SK-N-SH treated with all-trans-retinoic acid at 6 μM for 48 hours (cell line): ENCODE data around the gene SSC4D.

ENCODE experiments used
- ATAC-seq: fragments of 200-7000 bp; cut with Tn5 transposase; 3 replicates; pipeline ENCODE4 v1.9.1; 2020; ENCODE audit warnings: mild to moderate bottlenecking, moderate library complexity
- ARNTL ChIP-seq: fragments of 450-650 bp; formaldehyde crosslinking; IDR thresholded peaks from 2 replicates; pipeline ENCODE4 v1.5.0; 2020; ENCODE audit warnings: low read depth, mild to moderate bottlenecking, moderate library complexity, borderline replicate concordance
- BACH2 ChIP-seq: fragments of 250-450 bp; sonication (Bioruptor Pico); IDR thresholded peaks from 2 replicates; pipeline ENCODE4 v1.9.0; 2021; ENCODE audit warnings: mild to moderate bottlenecking, borderline replicate concordance
- CSDC2 ChIP-seq: fragments of 250-450 bp; sonication (Bioruptor Pico); IDR thresholded peaks from 2 replicates; pipeline ENCODE4 v1.5.0; 2020; ENCODE audit warnings: mild to moderate bottlenecking, moderate library complexity
- CSRNP3 ChIP-seq: fragments of 250-450 bp; sonication (Bioruptor Pico); IDR thresholded peaks from 2 replicates; pipeline ENCODE4 v1.5.1; 2021; ENCODE audit warnings: mild to moderate bottlenecking, moderate library complexity
- ESRRG ChIP-seq: fragments of 250-450 bp; sonication (Bioruptor Pico); IDR thresholded peaks from 2 replicates; pipeline ENCODE4 v1.6.1; 2021; ENCODE audit warnings: mild to moderate bottlenecking
- ISL1 ChIP-seq: fragments of 250-450 bp; sonication (Bioruptor Pico); IDR thresholded peaks from 2 replicates; pipeline ENCODE4 v2.1.2; 2022; ENCODE audit warnings: mild to moderate bottlenecking, moderate library complexity
- OSR1 ChIP-seq: fragments of 250-450 bp; sonication (Bioruptor Pico); IDR thresholded peaks from 2 replicates; pipeline ENCODE4 v1.8.0; 2022; ENCODE audit warnings: moderate library complexity, mild to moderate bottlenecking, inconsistent platforms
- POU6F1 ChIP-seq: fragments of 250-450 bp; sonication (Bioruptor Pico); IDR thresholded peaks from 2 replicates; pipeline ENCODE4 v1.8.0; 2021; ENCODE audit warnings: low read depth, mild to moderate bottlenecking, moderate library complexity, borderline replicate concordance
- PPARA ChIP-seq: fragments of 250-450 bp; sonication (Bioruptor Pico); IDR thresholded peaks from 2 replicates; pipeline ENCODE4 v1.5.0; 2020; ENCODE audit warnings: mild to moderate bottlenecking, borderline replicate concordance
- RARB ChIP-seq: fragments of 250-450 bp; sonication (Bioruptor Pico); IDR thresholded peaks from 2 replicates; pipeline ENCODE4 v1.8.0; 2021; ENCODE audit warnings: mild to moderate bottlenecking, moderate library complexity
- SNAI2 ChIP-seq: fragments of 250-450 bp; sonication (Bioruptor Pico); IDR thresholded peaks from 2 replicates; pipeline ENCODE4 v1.5.0; 2020; ENCODE audit warnings: mild to moderate bottlenecking, moderate library complexity
- TCF4 ChIP-seq: fragments of 250-450 bp; sonication (Bioruptor Pico); IDR thresholded peaks from 2 replicates; pipeline ENCODE4 v1.8.0; 2021; ENCODE audit warnings: mild to moderate bottlenecking, moderate library complexity, borderline replicate concordance
- TOX ChIP-seq: fragments of 250-450 bp; sonication (Bioruptor Pico); IDR thresholded peaks from 2 replicates; pipeline ENCODE4 v1.8.0; 2021; ENCODE audit warnings: mild to moderate bottlenecking, moderate library complexity, borderline replicate concordance
- ZC3H10 ChIP-seq: fragments of 250-450 bp; sonication (Bioruptor Pico); IDR thresholded peaks from 2 replicates; pipeline ENCODE4 v1.5.1; 2021; ENCODE audit warnings: mild to moderate bottlenecking, moderate library complexity
- ZFP3 ChIP-seq: fragments of 250-450 bp; sonication (Bioruptor Pico); IDR thresholded peaks from 2 replicates; pipeline ENCODE4 v1.5.0; 2020; ENCODE audit warnings: mild to moderate bottlenecking, moderate library complexity
- ZFP30 ChIP-seq: fragments of 450-650 bp; formaldehyde crosslinking; IDR thresholded peaks from 2 replicates; pipeline ENCODE4 v1.5.0; 2022; ENCODE audit warnings: mild to moderate bottlenecking, moderate library complexity
- ZNF565 ChIP-seq: fragments of 450-650 bp; formaldehyde crosslinking; conservative IDR thresholded peaks from 2 replicates; pipeline ENCODE4 v1.5.0; 2020; ENCODE audit warnings: low read depth, mild to moderate bottlenecking, moderate library complexity
- ZNF70 ChIP-seq: fragments of 450-650 bp; formaldehyde crosslinking; IDR thresholded peaks from 2 replicates; pipeline ENCODE4 v1.5.0; 2020; ENCODE audit warnings: mild to moderate bottlenecking, moderate library complexity
- TF ChIP-seq, protein P1 (sequence below): fragments of 250-450 bp; sonication (Bioruptor Pico); IDR thresholded peaks from 2 replicates; pipeline ENCODE4 v1.5.1; 2020; ENCODE audit warnings: low read depth, mild to moderate bottlenecking, moderate library complexity
- TF ChIP-seq, protein P2 (sequence below): fragments of 250-450 bp; sonication (Bioruptor Pico); IDR thresholded peaks from 2 replicates; pipeline ENCODE4 v1.5.0; 2020; ENCODE audit warnings: mild to moderate bottlenecking, moderate library complexity

The SSC4D gene

DNA sequence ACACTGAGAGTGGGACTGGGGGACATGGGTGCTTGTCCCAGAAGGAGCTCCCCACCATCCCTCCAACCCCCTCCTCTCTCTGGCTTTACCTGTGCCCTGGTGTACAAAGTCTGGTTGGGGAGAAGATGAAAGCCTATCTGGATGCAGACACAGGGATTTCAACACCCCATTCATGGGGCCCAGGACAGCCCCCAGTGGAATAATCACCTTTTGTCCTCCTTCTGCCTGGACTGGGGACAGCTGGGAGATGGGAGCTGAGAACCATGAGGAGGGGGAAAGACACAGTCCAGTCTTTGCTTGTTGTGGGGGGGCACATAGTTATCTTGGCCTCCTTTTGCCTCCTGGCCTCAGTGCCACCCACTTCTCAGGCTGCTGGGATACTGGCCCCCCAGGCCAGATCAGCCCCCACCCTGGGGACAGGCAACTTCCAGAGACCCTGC lies 1.4 kb downstream of the SSC4D start:
- no peak for ATAC-seq
- TF ChIP-seq, protein P1, sequence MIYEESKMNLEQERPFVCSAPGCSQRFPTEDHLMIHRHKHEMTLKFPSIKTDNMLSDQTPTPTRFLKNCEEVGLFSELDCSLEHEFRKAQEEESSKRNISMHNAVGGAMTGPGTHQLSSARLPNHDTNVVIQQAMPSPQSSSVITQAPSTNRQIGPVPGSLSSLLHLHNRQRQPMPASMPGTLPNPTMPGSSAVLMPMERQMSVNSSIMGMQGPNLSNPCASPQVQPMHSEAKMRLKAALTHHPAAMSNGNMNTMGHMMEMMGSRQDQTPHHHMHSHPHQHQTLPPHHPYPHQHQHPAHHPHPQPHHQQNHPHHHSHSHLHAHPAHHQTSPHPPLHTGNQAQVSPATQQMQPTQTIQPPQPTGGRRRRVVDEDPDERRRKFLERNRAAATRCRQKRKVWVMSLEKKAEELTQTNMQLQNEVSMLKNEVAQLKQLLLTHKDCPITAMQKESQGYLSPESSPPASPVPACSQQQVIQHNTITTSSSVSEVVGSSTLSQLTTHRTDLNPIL, result no peak
- TF ChIP-seq ZNF70 (no peak), CSRNP3 (CRISPR knock-in tag) (no peak), CSDC2 (CRISPR knock-in tag) (no peak), TCF4 (CRISPR knock-in tag) (no peak), RARB (CRISPR knock-in tag) (no peak), ZNF565 (CRISPR knock-in tag) (no peak), ARNTL (CRISPR knock-in tag) (no peak), TOX (no peak), ZFP30 (no peak), ZFP3 (CRISPR knock-in tag) (no peak)
- TF ChIP-seq, protein P2, sequence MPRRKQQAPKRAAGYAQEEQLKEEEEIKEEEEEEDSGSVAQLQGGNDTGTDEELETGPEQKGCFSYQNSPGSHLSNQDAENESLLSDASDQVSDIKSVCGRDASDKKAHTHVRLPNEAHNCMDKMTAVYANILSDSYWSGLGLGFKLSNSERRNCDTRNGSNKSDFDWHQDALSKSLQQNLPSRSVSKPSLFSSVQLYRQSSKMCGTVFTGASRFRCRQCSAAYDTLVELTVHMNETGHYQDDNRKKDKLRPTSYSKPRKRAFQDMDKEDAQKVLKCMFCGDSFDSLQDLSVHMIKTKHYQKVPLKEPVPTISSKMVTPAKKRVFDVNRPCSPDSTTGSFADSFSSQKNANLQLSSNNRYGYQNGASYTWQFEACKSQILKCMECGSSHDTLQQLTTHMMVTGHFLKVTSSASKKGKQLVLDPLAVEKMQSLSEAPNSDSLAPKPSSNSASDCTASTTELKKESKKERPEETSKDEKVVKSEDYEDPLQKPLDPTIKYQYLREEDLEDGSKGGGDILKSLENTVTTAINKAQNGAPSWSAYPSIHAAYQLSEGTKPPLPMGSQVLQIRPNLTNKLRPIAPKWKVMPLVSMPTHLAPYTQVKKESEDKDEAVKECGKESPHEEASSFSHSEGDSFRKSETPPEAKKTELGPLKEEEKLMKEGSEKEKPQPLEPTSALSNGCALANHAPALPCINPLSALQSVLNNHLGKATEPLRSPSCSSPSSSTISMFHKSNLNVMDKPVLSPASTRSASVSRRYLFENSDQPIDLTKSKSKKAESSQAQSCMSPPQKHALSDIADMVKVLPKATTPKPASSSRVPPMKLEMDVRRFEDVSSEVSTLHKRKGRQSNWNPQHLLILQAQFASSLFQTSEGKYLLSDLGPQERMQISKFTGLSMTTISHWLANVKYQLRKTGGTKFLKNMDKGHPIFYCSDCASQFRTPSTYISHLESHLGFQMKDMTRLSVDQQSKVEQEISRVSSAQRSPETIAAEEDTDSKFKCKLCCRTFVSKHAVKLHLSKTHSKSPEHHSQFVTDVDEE (CRISPR knock-in tag), result no peak

DNA sequence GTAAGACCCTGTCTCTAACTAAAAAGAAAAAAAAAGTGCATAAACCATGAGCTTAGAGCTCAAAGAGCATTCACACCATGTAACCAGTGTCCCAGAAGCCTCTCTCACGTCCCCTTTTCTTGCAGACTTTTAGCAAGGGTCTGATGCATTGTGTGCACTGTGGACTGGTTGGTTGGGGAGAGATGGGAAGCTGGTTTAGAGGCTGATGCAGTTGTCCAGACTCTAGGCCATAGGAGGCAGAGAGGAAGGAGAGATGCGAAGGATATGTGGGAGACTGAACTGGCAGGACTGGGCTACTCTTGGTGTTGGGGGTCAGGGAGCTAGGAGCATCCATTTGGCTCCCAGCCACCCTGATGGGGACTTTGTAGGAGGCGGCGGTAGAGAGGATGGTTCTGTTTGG lies 1.8 kb downstream of the SSC4D start:
- no peak for ATAC-seq
- no peak for TF ChIP-seq ARNTL (CRISPR knock-in tag)
- TF ChIP-seq OSR1 (CRISPR knock-in tag), result no peak
- no peak for TF ChIP-seq POU6F1
- TF ChIP-seq ISL1, result no peak
- TF ChIP-seq, protein P2 (CRISPR knock-in tag), result no peak
- TF ChIP-seq, protein P1, result no peak
- no peak for TF ChIP-seq BACH2 (CRISPR knock-in tag)
- no peak for TF ChIP-seq PPARA (CRISPR knock-in tag)
- no peak for TF ChIP-seq TCF4 (CRISPR knock-in tag)
- no peak for TF ChIP-seq TOX
- no peak for TF ChIP-seq ZNF70
- no peak for TF ChIP-seq RARB (CRISPR knock-in tag)
- no peak for TF ChIP-seq ZFP3 (CRISPR knock-in tag)
- no peak for TF ChIP-seq ZC3H10
- TF ChIP-seq ESRRG (CRISPR knock-in tag), result no peak
- TF ChIP-seq SNAI2 (CRISPR knock-in tag), result no peak
- TF ChIP-seq ZFP30, result no peak
